SK-N-SH (cell line): ENCODE data around the gene KLHL13.

Experiments
- EP300 ChIP-seq, 2 experiments: IDR thresholded peaks; 2 replicates each; pipeline versions ENCODE4 v1.4.0 to v1.6.1; 2012; ENCODE audit warnings: borderline replicate concordance in 1 of 2, low read depth in 1 of 2, low read length in 1 of 2
- NRF1 ChIP-seq: IDR thresholded peaks from 2 replicates; pipeline ENCODE4 v1.6.1; 2012; ENCODE audit warnings: low read depth, mild to moderate bottlenecking, low read length
- POLR2AphosphoS5 ChIP-seq: IDR thresholded peaks from 2 replicates; pipeline ENCODE4 v1.6.1; 2012; ENCODE audit warnings: low read depth, low read length
- TF ChIP-seq, protein P1 (sequence below): IDR thresholded peaks from 2 replicates; pipeline ENCODE4 v1.4.0; 2012; ENCODE audit warnings: low read depth

DNA sequence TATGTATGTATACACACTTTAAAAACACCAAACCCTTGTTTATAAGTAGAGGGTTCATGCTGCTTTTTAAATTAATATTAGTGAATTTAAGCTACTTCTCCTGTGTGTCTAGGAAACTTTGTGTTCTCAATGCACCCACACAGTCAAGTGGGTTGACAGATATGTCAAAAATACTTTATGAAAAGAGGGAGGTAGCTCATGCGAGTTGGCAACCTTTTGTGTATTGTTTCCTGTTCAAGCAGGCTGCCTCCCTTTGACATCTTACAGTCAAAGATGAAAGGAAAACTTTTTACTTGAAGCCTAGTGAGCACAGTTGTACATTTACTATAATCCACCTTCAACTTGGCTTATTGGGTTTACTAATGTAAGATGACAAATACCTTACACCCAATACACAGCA is 218.4 kb downstream of the KLHL13 start:
- TF ChIP-seq POLR2AphosphoS5 (no peak), NRF1 (no peak), EP300 (IDR thresholded peaks at IDR 0.05; ENCODE audit: borderline replicate concordance in 1 of 2, low read depth in 1 of 2, low read length in 1 of 2) (no peak)
- TF ChIP-seq, protein P1, sequence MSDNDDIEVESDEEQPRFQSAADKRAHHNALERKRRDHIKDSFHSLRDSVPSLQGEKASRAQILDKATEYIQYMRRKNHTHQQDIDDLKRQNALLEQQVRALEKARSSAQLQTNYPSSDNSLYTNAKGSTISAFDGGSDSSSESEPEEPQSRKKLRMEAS, result no peak
